Right lobe of liver (tissue), 6 donors: ENCODE measurements around the gene PLG. TPM values are rescaled to one million over a fixed set of nuclear protein-coding genes. Genes with fewer than 3 reads are reported as not detected.
"Not testable (repeated sequence)": the region's sequence is repeated elsewhere in the genome, so short reads cannot be mapped to it uniquely, and the experiment has no call there.

Source experiments
- ATAC-seq, 4 donors: fragments of 200-7000 bp; cut with Tn5 transposase; one replicate each; pipeline ENCODE4 v1.9.1; 2020; ENCODE audit warnings: mild to moderate bottlenecking in 4 of 4, moderate library complexity in 4 of 4
- DNase-seq, 3 donors: peaks; one replicate each; pipeline ENCODE4 v3.0.0-alpha.2; 2020
- H3K27ac ChIP-seq, 3 donors: fragments of 200-600 bp; one replicate each; pipeline ENCODE4 v1.8.0; 2022
- H3K27me3 ChIP-seq, 2 donors: fragments of 200-600 bp; one replicate each; pipeline ENCODE4 v1.8.0; 2022
- H3K36me3 ChIP-seq, 4 donors: fragments of 200-600 bp; sonication (generic) in 1 of 4; one replicate each; pipeline versions ENCODE4 v1.5.1 to v1.8.0; 2017 to 2022; ENCODE audit warnings: control low read depth in 1 of 4
- H3K4me1 ChIP-seq, 4 donors: fragments of 200-600 bp; sonication (generic) in 1 of 4; one replicate each; pipeline versions ENCODE4 v1.5.1 to v1.8.0; 2017 to 2022; ENCODE audit warnings: control low read depth in 1 of 4
- H3K4me3 ChIP-seq, 3 donors: fragments of 200-600 bp; one replicate each; pipeline ENCODE4 v1.8.0; 2022
- H3K9me3 ChIP-seq, 4 donors: fragments of 200-600 bp; sonication (generic) in 1 of 4; one replicate each; pipeline versions ENCODE4 v1.5.1 to v1.8.0; 2017 to 2022; ENCODE audit warnings: control low read depth in 1 of 4
- POLR2A ChIP-seq: fragments of 450-650 bp; IDR thresholded peaks from one replicate; pipeline ENCODE4 v1.6.1; 2017; ENCODE audit warnings: antibody characterized with exemption, mild to moderate bottlenecking
- WGBS: methylation state at CpG from one replicate; pipeline ENCODE4 v1.1.6; 2018; ENCODE audit warnings: low coverage, low lambda C conversion rate; ENCODE audit not compliant: insufficient coverage; ENCODE audit errors: missing lambda C conversion rate; 5-methylcytosine and 5-hydroxymethylcytosine counted together
- intact Hi-C, 2 donors: fragments of 100-400 bp; cut with DNase I; formaldehyde crosslinking; loops; one replicate each; pipeline versions ENCODE4 v1.11.2 to v1.14.1; 2022
- total RNA-seq, 6 experiments: library from RNA; depleted of rRNA in 2 of 6; stranded (reverse); fragments of >200 nt in 2 of 6; fragmentation: NEBNext Ultra II Directional in 3 of 6; extraction: Animal tissue kit (Norgen Biotek cat#: 25700) in 3 of 6; gene quantifications; one replicate each; pipeline versions ENCODE4 v1.1.0 to v1.2.4, GENCODE V29; 2016 to 2023
- TF ChIP-seq, protein P1 (sequence below), 4 donors: fragments of 200-600 bp in 3 of 4; fragments of 450-650 bp in 1 of 4; IDR thresholded peaks; one replicate each; pipeline versions ENCODE4 v1.5.1 to v1.8.0; 2016 to 2022; ENCODE audit warnings: antibody characterized with exemption in 4 of 4, mild to moderate bottlenecking in 2 of 4
- donor health status: DM: no; HTN: yes; CAD: no.
- donor health status: DM: no; HTN: no; CAD: no.
- donor health status: DM: no; HTN: no; CAD: no.
- donor health status: DM: no; HTN: yes; CAD: no.
- donor health status: DM: no; HTN: yes; CAD: no.

The PLG gene
- total RNA-seq, 6 experiments from 2014 or later, result 756 to 3,432 (median 1,885) TPM

DNA sequence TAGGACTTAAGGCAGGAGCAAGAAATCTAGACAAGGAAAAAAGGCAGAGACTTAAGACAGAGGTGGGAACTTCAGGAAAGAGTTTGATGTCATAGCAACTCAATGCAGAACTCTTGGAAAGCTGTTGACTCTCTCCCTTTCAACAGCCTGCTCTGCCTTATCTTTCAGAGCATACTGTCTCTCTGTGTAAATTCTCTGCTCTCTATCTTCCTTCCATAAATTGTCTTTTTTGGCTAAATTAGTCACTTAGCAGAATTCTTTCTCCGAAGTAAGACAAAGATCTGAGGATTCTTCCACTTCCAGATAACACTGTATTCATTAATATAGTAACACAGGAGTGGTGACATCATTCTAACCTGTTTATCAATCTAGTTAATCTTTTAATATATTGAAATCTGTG lies 80.2 kb downstream of the PLG start:
- 54% methylated on average over 1 of the region's 1 CpG for WGBS
- Histone ChIP-seq H3K4me3 (no peak overlapping the region), H3K36me3 (no peaks in the 10 kb centered on the region), H3K9me3 (no peaks in the 10 kb centered on the region), H3K27ac (no peak overlapping the region), H3K4me1 (no peaks in the 10 kb centered on the region), H3K27me3 (no peaks in the 10 kb centered on the region)
- no peak for ATAC-seq
- DNase-seq, result no peak
- intact Hi-C loops, result no loop called here
- no peak for TF ChIP-seq POLR2A
- TF ChIP-seq, protein P1, sequence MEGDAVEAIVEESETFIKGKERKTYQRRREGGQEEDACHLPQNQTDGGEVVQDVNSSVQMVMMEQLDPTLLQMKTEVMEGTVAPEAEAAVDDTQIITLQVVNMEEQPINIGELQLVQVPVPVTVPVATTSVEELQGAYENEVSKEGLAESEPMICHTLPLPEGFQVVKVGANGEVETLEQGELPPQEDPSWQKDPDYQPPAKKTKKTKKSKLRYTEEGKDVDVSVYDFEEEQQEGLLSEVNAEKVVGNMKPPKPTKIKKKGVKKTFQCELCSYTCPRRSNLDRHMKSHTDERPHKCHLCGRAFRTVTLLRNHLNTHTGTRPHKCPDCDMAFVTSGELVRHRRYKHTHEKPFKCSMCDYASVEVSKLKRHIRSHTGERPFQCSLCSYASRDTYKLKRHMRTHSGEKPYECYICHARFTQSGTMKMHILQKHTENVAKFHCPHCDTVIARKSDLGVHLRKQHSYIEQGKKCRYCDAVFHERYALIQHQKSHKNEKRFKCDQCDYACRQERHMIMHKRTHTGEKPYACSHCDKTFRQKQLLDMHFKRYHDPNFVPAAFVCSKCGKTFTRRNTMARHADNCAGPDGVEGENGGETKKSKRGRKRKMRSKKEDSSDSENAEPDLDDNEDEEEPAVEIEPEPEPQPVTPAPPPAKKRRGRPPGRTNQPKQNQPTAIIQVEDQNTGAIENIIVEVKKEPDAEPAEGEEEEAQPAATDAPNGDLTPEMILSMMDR (IDR thresholded peaks at IDR 0.05), result no peak

- intact Hi-C loops, result no loop called here
- H3K4me3 ChIP-seq, result no peak overlapping the region
- TF ChIP-seq, protein P1 (IDR thresholded peaks at IDR 0.05), result no peak
- TF ChIP-seq POLR2A, result no peak
- H3K9me3 ChIP-seq, result no peaks in the 10 kb centered on the region
- H3K36me3 ChIP-seq, result no peaks in the 10 kb centered on the region
- H3K4me1 ChIP-seq, result no peaks in the 10 kb centered on the region
- no peak for DNase-seq
- H3K27me3 ChIP-seq, result no peaks in the 10 kb centered on the region
- WGBS, result 29% methylated on average over 4 of the region's 7 CpGs
- ATAC-seq, result no peak
- H3K27ac ChIP-seq, result no peak overlapping the region
These were observed 81.7 kb downstream of the PLG start for GRCh38 chr6:160783741-160784140.

GRCh38 chr6:160788126-160788525 lies 86.1 kb downstream of the PLG start:
- H3K9me3 ChIP-seq, H3K36me3 ChIP-seq, ATAC-seq, H3K27me3 ChIP-seq, H3K4me3 ChIP-seq, intact Hi-C loops, DNase-seq, H3K27ac ChIP-seq, H3K4me1 ChIP-seq: not testable (repeated sequence)
- WGBS, result 65% methylated on average over 3 of the region's 3 CpGs

DNA sequence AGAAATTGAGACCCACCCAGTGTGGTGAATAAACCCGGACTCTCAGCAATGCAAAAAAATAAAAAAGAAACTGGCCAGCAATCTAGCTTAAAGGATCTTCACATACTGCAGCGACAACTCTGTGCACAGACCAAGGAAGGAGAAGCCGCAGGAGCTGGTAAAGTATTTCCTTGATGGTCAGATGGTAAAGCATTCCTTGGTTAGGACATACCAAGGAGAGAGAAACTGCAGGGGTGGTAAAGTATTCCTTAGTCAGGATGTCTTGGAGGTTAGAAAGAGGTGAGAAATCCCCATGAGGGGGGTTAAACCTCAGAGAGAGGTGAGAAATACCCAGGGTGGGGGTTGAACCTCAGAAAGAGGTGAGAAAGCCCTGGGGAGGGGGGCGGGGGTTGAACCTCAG lies 86.8 kb downstream of the PLG start:
- intact Hi-C loops, result no loop called here
- H3K9me3 ChIP-seq, result no peaks in the 10 kb centered on the region
- DNase-seq (no peak), ATAC-seq (no peak)
- no peaks in the 10 kb centered on the region for H3K36me3 ChIP-seq
- H3K4me1 ChIP-seq, result no peaks in the 10 kb centered on the region
- H3K27ac ChIP-seq, result no peak overlapping the region
- H3K27me3 ChIP-seq, result no peaks in the 10 kb centered on the region
- TF ChIP-seq, protein P1 (IDR thresholded peaks at IDR 0.05), result no peak
- TF ChIP-seq POLR2A, result no peak
- 50% methylated on average over 3 of the region's 4 CpGs for WGBS
- H3K4me3 ChIP-seq, result no peak overlapping the region

DNA sequence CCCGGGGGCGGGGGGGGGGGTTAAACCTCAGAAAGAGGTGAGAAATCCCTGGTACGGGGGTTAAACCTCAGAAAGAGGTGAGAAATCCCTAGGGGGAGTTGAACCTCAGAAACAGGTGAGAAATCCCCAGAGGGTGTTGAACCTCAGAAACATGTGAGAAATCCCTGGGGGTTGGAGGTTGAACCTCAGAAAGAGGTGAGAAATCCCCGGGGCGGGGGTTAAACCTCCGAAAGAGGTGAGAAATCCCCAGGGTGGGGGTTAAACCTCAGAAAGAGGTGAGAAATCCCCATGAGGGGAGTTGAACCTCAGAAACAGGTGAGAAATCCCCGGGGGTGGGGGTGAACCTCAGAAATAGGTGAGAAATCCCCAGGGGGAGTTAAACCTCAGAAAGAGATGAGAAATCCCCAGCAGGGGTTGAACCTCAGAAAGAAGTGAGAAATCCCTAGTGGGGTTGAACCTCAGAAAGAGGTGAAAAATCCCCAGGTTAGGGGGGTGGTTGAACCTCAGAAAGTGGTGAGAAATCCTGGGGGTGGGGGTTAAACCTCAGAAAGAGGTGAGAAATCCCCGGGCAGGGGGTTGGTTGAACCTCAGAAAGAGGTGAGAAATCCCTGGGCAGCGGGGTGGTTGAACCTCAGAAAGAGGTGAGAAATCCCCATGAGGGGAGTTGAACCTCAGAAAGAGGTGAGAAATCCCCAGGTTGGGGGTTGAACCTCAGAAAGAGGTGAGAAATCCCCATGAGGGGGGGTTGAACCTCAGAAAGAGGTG lies 87.4 kb downstream of the PLG start:
- Histone ChIP-seq H3K4me1 (no peaks in the 10 kb centered on the region), H3K36me3 (no peaks in the 10 kb centered on the region), H3K9me3 (no peaks in the 10 kb centered on the region), H3K27ac (no peak overlapping the region), H3K27me3 (no peaks in the 10 kb centered on the region), H3K4me3 (no peak overlapping the region)
- TF ChIP-seq, protein P1 (IDR thresholded peaks at IDR 0.05), result no peak
- no peak for TF ChIP-seq POLR2A
- DNase-seq (no peak), ATAC-seq (no peak)
- 57% methylated on average over 6 of the region's 9 CpGs for WGBS
- intact Hi-C loops, result no loop called here
